ENCODE measurements around the gene LETMD1. TPM values are rescaled to one million over a fixed set of nuclear protein-coding genes. Genes with fewer than 3 reads are reported as not detected.

LETMD1 gene
- total RNA-seq, 1 experiment from 2014 or later = 39.9 TPM

Other genes starting within 250 kb of the LETMD1 start
- gene TMPRSS12, start 205.4 kb upstream of the LETMD1 start, total RNA-seq (2014; rRNA removed; shearing (Covaris generic)) = not detected in 2 replicates
- gene HIGD1C, start 95.8 kb upstream of the LETMD1 start, total RNA-seq (2014; rRNA removed; shearing (Covaris generic)) = not detected in 2 replicates
- gene SLC11A2, start 21.9 kb upstream of the LETMD1 start, total RNA-seq (2014; rRNA removed; shearing (Covaris generic)) = 44.9 and 53.0 TPM in 2 replicates
- 22.2 and 24.7 TPM in 2 replicates for gene CSRNP2, start 35.3 kb downstream of the LETMD1 start, total RNA-seq (2014; rRNA removed; shearing (Covaris generic))
- gene TFCP2, start 124.8 kb downstream of the LETMD1 start, total RNA-seq (2014; rRNA removed; shearing (Covaris generic)) = 11.8 and 16.0 TPM in 2 replicates
- gene POU6F1, start 169.7 kb downstream of the LETMD1 start, total RNA-seq (2014; rRNA removed; shearing (Covaris generic)) = 8.3 and 11.8 TPM in 2 replicates
- 47.1 and 56.8 TPM in 2 replicates for gene DAZAP2, start 190.5 kb downstream of the LETMD1 start, total RNA-seq (2014; rRNA removed; shearing (Covaris generic))
- gene SMAGP, start 222.1 kb downstream of the LETMD1 start, total RNA-seq (2014; rRNA removed; shearing (Covaris generic)) = 10.1 and 11.9 TPM in 2 replicates

Data from H7 (cell line).